Adrenal gland (tissue), 5 donors: ENCODE data around the gene NCK1.

Experiments used
- CTCF ChIP-seq, 6 experiments: fragments of 450-650 bp in 4 of 6; fragments of 200-600 bp in 2 of 6; sonication (generic) in 1 of 6; IDR thresholded peaks; 1 replicate in 5 of 6; 2 replicates in 1 of 6; pipeline versions ENCODE4 v1.5.1 to v1.8.0; 2016 to 2021; ENCODE audit warnings: antibody characterized with exemption in 6 of 6, mild to moderate bottlenecking in 2 of 6, moderate library complexity in 1 of 6
- POLR2A ChIP-seq, 2 donors: fragments of 450-650 bp; IDR thresholded peaks; one replicate each; pipeline ENCODE4 v1.6.1; 2017; ENCODE audit warnings: antibody characterized with exemption in 2 of 2, mild to moderate bottlenecking in 2 of 2, moderate library complexity in 1 of 2
- donor health status: DM: no; HTN: no; CAD: no.

- no peak for TF ChIP-seq CTCF (IDR thresholded peaks at IDR 0.05)
- no peak for TF ChIP-seq POLR2A (IDR thresholded peaks at IDR 0.05)
Observed at GRCh38 chr3:136885357-136886213, 23.6 kb downstream of the NCK1 start.
